Dermis lymphatic vessel endothelial cell (primary cell): Measurements from ENCODE around the gene LFNG. TPM values are rescaled to one million over a fixed set of nuclear protein-coding genes. Genes with fewer than 3 reads are reported as not detected.

Experiments
- total RNA-seq: library from RNA; depleted of rRNA; stranded (reverse); fragments of >200 nt; gene quantifications from 2 replicates; pipeline ENCODE4 v1.2.1, GENCODE V29; 2014

Gene LFNG, protein sequence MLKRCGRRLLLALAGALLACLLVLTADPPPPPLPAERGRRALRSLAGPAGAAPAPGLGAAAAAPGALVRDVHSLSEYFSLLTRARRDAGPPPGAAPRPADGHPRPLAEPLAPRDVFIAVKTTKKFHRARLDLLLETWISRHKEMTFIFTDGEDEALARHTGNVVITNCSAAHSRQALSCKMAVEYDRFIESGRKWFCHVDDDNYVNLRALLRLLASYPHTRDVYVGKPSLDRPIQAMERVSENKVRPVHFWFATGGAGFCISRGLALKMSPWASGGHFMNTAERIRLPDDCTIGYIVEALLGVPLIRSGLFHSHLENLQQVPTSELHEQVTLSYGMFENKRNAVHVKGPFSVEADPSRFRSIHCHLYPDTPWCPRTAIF
- total RNA-seq, result 10.5 and 46.1 TPM in 2 replicates

DNA sequence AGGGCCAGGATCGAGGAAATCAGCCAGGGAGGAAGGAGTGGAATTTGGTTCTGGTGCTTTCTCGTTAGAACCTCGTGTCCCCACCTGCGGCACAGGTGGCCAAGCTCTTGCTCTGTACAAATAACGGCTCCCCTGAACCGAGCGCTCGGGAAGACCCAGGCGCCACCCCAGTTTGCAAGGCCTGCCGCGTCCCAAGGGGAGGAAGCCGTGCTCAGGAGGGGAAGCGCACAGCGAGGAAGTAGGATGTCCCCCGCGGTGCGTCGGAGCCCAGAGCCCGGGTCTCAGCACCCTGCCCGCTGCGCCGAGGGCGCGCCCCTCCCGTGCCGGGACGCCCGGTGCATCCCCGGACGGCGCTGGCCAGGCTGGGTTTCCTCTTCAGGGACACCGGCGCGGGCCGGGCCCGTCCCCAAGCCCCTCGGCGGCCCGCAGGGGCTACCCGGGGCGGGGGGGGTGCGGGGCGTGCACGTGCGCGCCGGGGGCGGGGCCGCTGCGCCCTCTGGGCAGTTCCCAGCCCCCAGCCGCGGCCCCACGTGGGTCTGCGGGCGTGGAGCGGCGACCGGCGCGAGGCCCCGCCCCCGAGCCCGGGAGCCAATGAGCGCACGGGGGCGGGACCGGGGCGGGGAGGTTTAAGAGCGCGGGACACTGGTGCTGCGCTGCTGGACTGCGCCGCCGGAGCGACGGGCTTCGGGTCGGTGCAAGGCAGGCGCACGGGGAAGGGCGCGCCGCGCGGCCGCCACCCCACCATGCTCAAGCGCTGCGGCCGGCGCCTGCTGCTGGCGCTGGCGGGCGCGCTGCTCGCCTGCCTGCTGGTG, at the start of gene LFNG:
LFNG (plus strand) TSS at position 656 of the 812 bp plus-strand sequence; CDS start at position 744, 88 bp downstream.

DNA sequence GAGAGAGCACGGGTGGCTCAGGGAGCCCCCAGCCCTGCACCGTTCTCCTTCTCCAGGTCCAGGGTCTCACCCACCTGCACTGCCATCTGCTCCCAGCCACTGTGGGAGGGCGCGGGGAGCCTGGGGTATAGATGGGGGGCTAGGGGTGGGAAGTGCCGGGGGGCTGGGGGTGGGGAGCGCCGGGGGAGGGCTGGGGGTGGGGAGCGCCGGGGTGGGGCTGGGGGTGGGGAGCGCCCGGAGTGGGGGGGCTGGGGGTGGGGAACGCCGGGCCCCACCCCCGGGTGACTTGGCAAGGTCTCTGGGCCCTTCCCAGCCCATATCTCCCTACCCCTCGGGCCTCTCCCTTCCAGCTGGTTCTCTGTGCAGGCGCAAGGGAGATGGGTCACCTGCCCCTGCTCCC, 43.3 kb upstream of the LFNG start, which contains the start of gene GRIFIN:
GRIFIN (minus strand) TSS at position 101 of the 400 bp plus-strand sequence; CDS start at position 86, 15 bp downstream.

DNA sequence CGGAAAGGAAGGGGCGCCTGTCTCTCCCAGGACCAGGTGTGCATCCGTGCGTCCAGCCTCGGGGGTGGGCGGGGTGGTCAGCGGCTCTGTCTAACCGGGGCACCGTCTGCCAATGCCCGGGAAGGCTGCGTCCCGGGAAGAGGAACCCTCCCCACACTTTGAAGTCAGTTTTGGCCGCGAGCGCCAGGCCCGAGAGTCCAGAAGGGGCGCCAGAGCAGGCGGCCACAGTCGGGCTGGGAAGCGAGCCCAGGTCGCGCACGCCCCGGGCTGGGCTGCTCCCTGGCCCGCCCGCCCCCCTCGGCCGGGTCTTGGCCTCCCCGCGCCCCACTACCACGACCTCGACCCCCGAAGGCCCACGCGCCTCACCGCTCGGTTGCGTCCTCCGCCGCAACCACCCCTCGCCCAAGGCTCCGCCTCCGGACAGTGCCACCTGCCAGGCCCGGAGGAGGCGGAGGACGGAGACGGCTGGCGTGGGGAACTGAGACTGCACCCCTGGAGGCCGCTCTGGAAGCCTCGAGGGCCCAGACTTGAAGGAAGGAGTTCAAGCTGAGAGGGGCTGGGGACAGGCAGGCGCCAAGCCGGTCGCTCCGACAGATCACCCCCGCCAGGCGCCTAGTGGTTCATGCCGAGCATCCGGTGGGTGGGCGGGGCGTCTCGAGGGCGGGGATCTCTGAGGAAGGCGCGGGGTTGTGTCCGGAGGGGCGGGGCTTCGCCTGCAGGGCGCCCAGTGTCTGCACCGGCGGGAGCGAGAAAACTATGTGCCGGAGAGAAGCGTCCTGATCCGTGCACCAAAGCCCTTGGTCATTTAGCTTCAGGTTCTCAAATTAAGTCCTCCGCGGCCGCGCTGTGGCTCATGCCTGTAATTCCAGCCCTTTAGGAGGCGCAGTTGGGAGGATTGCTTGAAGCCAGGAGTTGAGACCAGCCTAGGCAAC, 35.8 kb downstream of the LFNG start, which contains the start of gene BRAT1:
BRAT1 (minus strand) TSS at position 404 of the 932 bp plus-strand sequence. CDS start 1,093 bp downstream, outside the sequence.

DNA sequence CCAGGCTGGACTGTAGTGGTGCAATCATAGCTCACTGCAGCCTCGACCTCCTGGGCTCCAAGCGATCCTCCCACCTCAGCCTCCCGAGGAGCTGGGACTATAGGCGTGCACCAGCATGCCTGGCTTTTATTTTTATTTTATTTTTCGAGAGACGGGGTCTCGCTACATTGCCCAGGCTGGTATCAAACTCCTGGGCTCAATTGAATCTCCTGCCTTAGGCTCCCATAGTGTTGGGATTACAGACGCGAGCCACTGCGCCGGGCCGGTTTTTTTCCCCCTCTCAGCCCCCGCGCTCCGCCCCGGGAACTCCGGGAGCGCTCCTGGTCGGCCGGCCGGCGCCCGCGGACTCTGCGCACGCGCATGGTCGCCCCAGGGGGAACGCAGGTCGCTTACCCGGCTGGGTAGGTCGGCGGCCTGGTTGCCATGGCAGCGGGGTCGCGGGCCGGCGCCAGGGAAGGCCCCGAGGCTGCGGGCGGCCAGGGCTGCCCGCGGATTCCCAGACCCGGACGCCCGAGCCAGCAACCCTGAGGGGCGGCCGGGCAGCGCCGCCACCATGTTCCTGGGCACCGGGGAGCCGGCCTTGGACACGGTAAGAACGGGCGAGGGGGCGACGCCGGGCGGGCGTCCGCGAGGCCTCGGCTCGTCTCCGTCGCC, 39.2 kb downstream of the LFNG start, which contains the start of gene IQCE:
IQCE (plus strand) TSS at position 351 of the 654 bp plus-strand sequence; CDS start at position 554, 203 bp downstream.

Other genes with a start within 250 kb of the LFNG start
- gene SNX8, start 205.3 kb upstream of the LFNG start, total RNA-seq, result 6.1 and 6.3 TPM in 2 replicates
- gene EIF3B, start 164.9 kb upstream of the LFNG start, total RNA-seq, result 143 and 175 TPM in 2 replicates
- gene CHST12, start 116.2 kb upstream of the LFNG start, total RNA-seq, result 7.5 and 7.9 TPM in 2 replicates
- gene GRIFIN, start 43.4 kb upstream of the LFNG start, total RNA-seq, result not detected in 2 replicates
- gene BRAT1, start 35.8 kb downstream of the LFNG start, total RNA-seq, result 15.8 and 19.8 TPM in 2 replicates
- 6.8 and 11.4 TPM in 2 replicates for gene IQCE, start 39.2 kb downstream of the LFNG start, total RNA-seq
- 26.9 TPM in 2 replicates for gene TTYH3, start 112.2 kb downstream of the LFNG start, total RNA-seq
- under 0.01 TPM in 2 replicates for gene AMZ1, start 168.4 kb downstream of the LFNG start, total RNA-seq